OCI-LY3 (cell line): ENCODE data around the gene TCF7.
A peak's percentile ranks its signal among the peaks of the same experiment; 100 is the strongest.

Experiments used
- H2AFZ ChIP-seq: fragments of 200-600, 300-600 bp; shearing (Covaris generic); 2 replicates; pipeline ENCODE4 v1.6.0; 2014; ENCODE audit warnings: antibody characterized with exemption, low read depth, low read length
- H3K27ac ChIP-seq: fragments of 200-600, 300-600 bp; sonication (generic); 2 replicates; pipeline ENCODE4 v1.5.1; 2014; ENCODE audit warnings: mild to moderate bottlenecking, low read length, moderate library complexity, mixed read lengths
- H3K27me3 ChIP-seq: fragments of 200-600, 300-600 bp; sonication (generic); 2 replicates; pipeline ENCODE4 v1.6.1; 2014; ENCODE audit warnings: low read depth, low read length, mixed read lengths
- H3K36me3 ChIP-seq: fragments of 200-600, 300-600 bp; sonication (generic); replicated peaks from 2 replicates; pipeline ENCODE3; 2014; ENCODE audit warnings: low read depth, low read length, mixed read lengths
- H3K4me1 ChIP-seq: fragments of 300-600, 200-600 bp; sonication (generic); 2 replicates; pipeline ENCODE4 v1.6.1; 2014; ENCODE audit warnings: low read length, mixed read lengths
- H3K4me2 ChIP-seq: fragments of 200-600, 300-600 bp; sonication (generic); 2 replicates; pipeline ENCODE4 v1.6.1; 2014; ENCODE audit warnings: low read length, mixed read lengths
- H3K4me3 ChIP-seq: fragments of 300-600, 200-600 bp; sonication (generic); 2 replicates; pipeline ENCODE4 v1.5.1; 2014; ENCODE audit warnings: antibody characterized with exemption, mild to moderate bottlenecking, low read length, moderate library complexity
- H3K79me2 ChIP-seq: fragments of 300-600, 200-600 bp; shearing (Covaris generic); 2 replicates; pipeline ENCODE4 v1.6.1; 2014; ENCODE audit warnings: mild to moderate bottlenecking, low read length, mixed read lengths
- H3K9ac ChIP-seq: fragments of 300-600, 200-600 bp; shearing (Covaris generic); 2 replicates; pipeline ENCODE4 v1.6.0; 2014; ENCODE audit warnings: mild to moderate bottlenecking, low read length, moderate library complexity
- H3K9me3 ChIP-seq: fragments of 200-600, 300-600 bp; shearing (Covaris generic); 2 replicates; pipeline ENCODE4 v1.6.1; 2014; ENCODE audit warnings: low read length, mixed read lengths; ENCODE audit not compliant: insufficient read depth
- H4K20me1 ChIP-seq: fragments of 200-600, 300-600 bp; sonication (generic); 2 replicates; pipeline ENCODE4 v1.6.1; 2016; ENCODE audit warnings: low read length, mixed read lengths; ENCODE audit not compliant: insufficient read depth
- EZH2phosphoT487 ChIP-seq: fragments of 200-600 bp; shearing (Covaris generic); IDR thresholded peaks from 2 replicates; pipeline ENCODE4 v1.6.1; 2018; ENCODE audit warnings: antibody characterized with exemption, mixed run types, low read depth
- TF ChIP-seq, protein P1 (sequence below): fragments of 200-600, 300-600 bp; sonication (generic); IDR thresholded peaks from 2 replicates; pipeline ENCODE4 v1.5.1; 2014; ENCODE audit warnings: antibody characterized with exemption, low read length, low read depth

The TCF7 gene

GRCh38 chr5:134071614-134072207 is 42.8 kb upstream of the TCF7 start:
- Histone ChIP-seq H3K27me3 (no peaks in the 10 kb centered on the region), H3K79me2 (no peaks in the 10 kb centered on the region), H3K4me2 (peak overlapping the region; percentile 99), H3K9me3 (no peaks in the 10 kb centered on the region), H4K20me1 (no peaks in the 10 kb centered on the region), H2AFZ (peak overlapping the region; percentile 75), H3K4me1 (peaks cover 27% of the 10 kb centered on the region), H3K9ac (peak overlapping the region; percentile 75), H3K27ac (peak overlapping the region; percentile 44), H3K4me3 (peak overlapping the region; percentile 82), H3K36me3 (no peaks in the 10 kb centered on the region)
- TF ChIP-seq, protein P1, sequence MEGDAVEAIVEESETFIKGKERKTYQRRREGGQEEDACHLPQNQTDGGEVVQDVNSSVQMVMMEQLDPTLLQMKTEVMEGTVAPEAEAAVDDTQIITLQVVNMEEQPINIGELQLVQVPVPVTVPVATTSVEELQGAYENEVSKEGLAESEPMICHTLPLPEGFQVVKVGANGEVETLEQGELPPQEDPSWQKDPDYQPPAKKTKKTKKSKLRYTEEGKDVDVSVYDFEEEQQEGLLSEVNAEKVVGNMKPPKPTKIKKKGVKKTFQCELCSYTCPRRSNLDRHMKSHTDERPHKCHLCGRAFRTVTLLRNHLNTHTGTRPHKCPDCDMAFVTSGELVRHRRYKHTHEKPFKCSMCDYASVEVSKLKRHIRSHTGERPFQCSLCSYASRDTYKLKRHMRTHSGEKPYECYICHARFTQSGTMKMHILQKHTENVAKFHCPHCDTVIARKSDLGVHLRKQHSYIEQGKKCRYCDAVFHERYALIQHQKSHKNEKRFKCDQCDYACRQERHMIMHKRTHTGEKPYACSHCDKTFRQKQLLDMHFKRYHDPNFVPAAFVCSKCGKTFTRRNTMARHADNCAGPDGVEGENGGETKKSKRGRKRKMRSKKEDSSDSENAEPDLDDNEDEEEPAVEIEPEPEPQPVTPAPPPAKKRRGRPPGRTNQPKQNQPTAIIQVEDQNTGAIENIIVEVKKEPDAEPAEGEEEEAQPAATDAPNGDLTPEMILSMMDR: no peak
- no peak for TF ChIP-seq EZH2phosphoT487

- TF ChIP-seq EZH2phosphoT487: no peak
- TF ChIP-seq, protein P1: no peak
Observed at GRCh38 chr5:134072471-134073210, 41.8 kb upstream of the TCF7 start.

GRCh38 chr5:134073404-134073803 is 41.1 kb upstream of the TCF7 start:
- no peak for TF ChIP-seq EZH2phosphoT487
- TF ChIP-seq, protein P1: no peak
- Histone ChIP-seq H3K9me3 (no peaks in the 10 kb centered on the region), H3K27me3 (no peaks in the 10 kb centered on the region), H3K79me2 (no peaks in the 10 kb centered on the region), H3K36me3 (no peaks in the 10 kb centered on the region), H3K4me1 (peaks cover 27% of the 10 kb centered on the region), H3K9ac (no peak overlapping the region), H3K4me2 (no peak overlapping the region), H3K4me3 (no peak overlapping the region), H4K20me1 (no peaks in the 10 kb centered on the region), H2AFZ (no peak overlapping the region), H3K27ac (no peak overlapping the region)

More at GRCh38 chr5:134072471-134073210, 41.8 kb upstream of the TCF7 start:
- Histone ChIP-seq H2AFZ (no peak overlapping the region), H3K9ac (no peak overlapping the region), H3K36me3 (no peaks in the 10 kb centered on the region), H3K4me3 (no peak overlapping the region), H4K20me1 (no peaks in the 10 kb centered on the region), H3K9me3 (no peaks in the 10 kb centered on the region), H3K4me2 (no peak overlapping the region), H3K27ac (no peak overlapping the region), H3K27me3 (no peaks in the 10 kb centered on the region), H3K79me2 (no peaks in the 10 kb centered on the region), H3K4me1 (peaks cover 27% of the 10 kb centered on the region)

DNA sequence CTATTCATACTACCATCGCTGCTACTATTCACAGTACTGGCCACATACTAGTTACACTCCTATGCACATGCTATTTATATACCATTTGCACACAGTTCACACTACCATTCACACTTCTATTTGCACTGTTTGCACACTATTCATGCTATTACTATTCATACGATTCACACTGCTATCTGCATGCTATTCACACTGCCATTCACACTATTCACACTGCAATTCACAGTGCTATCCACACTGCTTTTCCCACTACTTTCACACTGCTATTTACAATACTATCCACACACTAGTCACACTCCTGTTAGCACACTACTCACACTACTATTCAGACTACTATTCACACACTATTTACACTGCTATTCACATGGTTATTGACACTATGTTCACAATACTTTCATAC is 39.4 kb upstream of the TCF7 start:
- H3K4me3 ChIP-seq: no peak overlapping the region
- peaks cover 24% of the 10 kb centered on the region for H3K4me1 ChIP-seq
- H3K36me3 ChIP-seq: no peaks in the 10 kb centered on the region
- no peaks in the 10 kb centered on the region for H3K79me2 ChIP-seq
- H3K9me3 ChIP-seq: no peaks in the 10 kb centered on the region
- H3K27me3 ChIP-seq: no peaks in the 10 kb centered on the region
- no peaks in the 10 kb centered on the region for H4K20me1 ChIP-seq
- TF ChIP-seq EZH2phosphoT487: no peak
- TF ChIP-seq, protein P1: no peak
- H3K27ac ChIP-seq: no peak overlapping the region
- H3K4me2 ChIP-seq: no peak overlapping the region
- no peak overlapping the region for H3K9ac ChIP-seq
- H2AFZ ChIP-seq: no peak overlapping the region
